DND-41 (cell line): Measurements from ENCODE around the gene HSD17B14.

Experiments used
- EZH2 ChIP-seq: IDR thresholded peaks from 3 replicates; pipeline ENCODE4 v1.6.1; 2012; ENCODE audit warnings: borderline replicate concordance, low read depth, mild to moderate bottlenecking, moderate library complexity, low read length, inconsistent platforms; ENCODE audit not compliant: severe bottlenecking
- TF ChIP-seq, protein P1 (sequence below): IDR thresholded peaks from 2 replicates; pipeline ENCODE4 v1.5.1; 2012; ENCODE audit warnings: borderline replicate concordance, low read length, moderate library complexity, mild to moderate bottlenecking; ENCODE audit not compliant: poor library complexity, severe bottlenecking; ENCODE audit errors: extremely low read depth

GRCh38 chr19:48883726-48884125 is 47.4 kb upstream of the HSD17B14 start:
- TF ChIP-seq, protein P1, sequence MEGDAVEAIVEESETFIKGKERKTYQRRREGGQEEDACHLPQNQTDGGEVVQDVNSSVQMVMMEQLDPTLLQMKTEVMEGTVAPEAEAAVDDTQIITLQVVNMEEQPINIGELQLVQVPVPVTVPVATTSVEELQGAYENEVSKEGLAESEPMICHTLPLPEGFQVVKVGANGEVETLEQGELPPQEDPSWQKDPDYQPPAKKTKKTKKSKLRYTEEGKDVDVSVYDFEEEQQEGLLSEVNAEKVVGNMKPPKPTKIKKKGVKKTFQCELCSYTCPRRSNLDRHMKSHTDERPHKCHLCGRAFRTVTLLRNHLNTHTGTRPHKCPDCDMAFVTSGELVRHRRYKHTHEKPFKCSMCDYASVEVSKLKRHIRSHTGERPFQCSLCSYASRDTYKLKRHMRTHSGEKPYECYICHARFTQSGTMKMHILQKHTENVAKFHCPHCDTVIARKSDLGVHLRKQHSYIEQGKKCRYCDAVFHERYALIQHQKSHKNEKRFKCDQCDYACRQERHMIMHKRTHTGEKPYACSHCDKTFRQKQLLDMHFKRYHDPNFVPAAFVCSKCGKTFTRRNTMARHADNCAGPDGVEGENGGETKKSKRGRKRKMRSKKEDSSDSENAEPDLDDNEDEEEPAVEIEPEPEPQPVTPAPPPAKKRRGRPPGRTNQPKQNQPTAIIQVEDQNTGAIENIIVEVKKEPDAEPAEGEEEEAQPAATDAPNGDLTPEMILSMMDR = no peak
- TF ChIP-seq EZH2 = no peak
